IMR-90 (cell line): Measurements from ENCODE around the gene NRF1. TPM values are rescaled to one million over a fixed set of nuclear protein-coding genes. Genes with fewer than 3 reads are reported as not detected.
A peak's percentile ranks its signal among the peaks of the same experiment; 100 is the strongest.

Experiments
- ATAC-seq: fragments of 200-7000 bp; cut with Tn5 transposase; 2 replicates; pipeline ENCODE4 v1.9.1; 2020; ENCODE audit warnings: low read depth, mild to moderate bottlenecking, moderate library complexity
- BruUV-seq: library from RNA; stranded (reverse); fragments of 400-500 nt; replicated peaks from 2 replicates; lab custom pipeline; 2021; lab: Mats Ljungman, UMichigan
- CTCF ChIA-PET: fragments of 300-600 bp; formaldehyde crosslinking; extraction: SDS; loops from one replicate; lab custom pipeline; 2021; ENCODE audit warnings: antibody characterized with exemption; lab: Yijun Ruan, JAX
- POLR2A ChIA-PET: fragments of 300-600 bp; sonication (Branson Sonifier 250); formaldehyde crosslinking; loops from one replicate; lab custom pipeline; 2022; ENCODE audit warnings: antibody characterized with exemption; ENCODE audit not compliant: unreplicated experiment; lab: Charles Lee
- DNase-seq: peaks from one replicate; pipeline ENCODE4 v3.0.0; 2013
- H2AFZ ChIP-seq: replicated peaks from 2 replicates; pipeline ENCODE3; 2013; ENCODE audit warnings: low read length, mild to moderate bottlenecking; ENCODE audit not compliant: poor library complexity
- H2AK5ac ChIP-seq: 2 replicates; pipeline ENCODE4 v1.6.1; 2013; ENCODE audit warnings: low read depth, low read length, inconsistent platforms
- H2AK9ac ChIP-seq: replicated peaks from 2 replicates; pipeline ENCODE3; 2013; ENCODE audit warnings: mild to moderate bottlenecking, low read depth, low read length, moderate library complexity; ENCODE audit not compliant: poor library complexity
- H2BK120ac ChIP-seq: 2 replicates; pipeline ENCODE4 v1.6.1; 2013; ENCODE audit warnings: low read depth, low read length, inconsistent platforms
- H2BK15ac ChIP-seq: 3 replicates; pipeline ENCODE4 v1.6.1; 2013; ENCODE audit warnings: low read depth, low read length, inconsistent platforms
- H2BK20ac ChIP-seq: 2 replicates; pipeline ENCODE4 v1.6.1; 2013; ENCODE audit warnings: low read depth, mild to moderate bottlenecking, inconsistent platforms, low read length, moderate library complexity
- H2BK5ac ChIP-seq: 2 replicates; pipeline ENCODE4 v1.6.1; 2013; ENCODE audit warnings: mild to moderate bottlenecking, low read depth, low read length, inconsistent platforms; ENCODE audit not compliant: poor library complexity, severe bottlenecking
- H3K14ac ChIP-seq: replicated peaks from 2 replicates; pipeline ENCODE4 v1.6.1; 2013; ENCODE audit warnings: low read depth, low read length, inconsistent platforms
- H3K18ac ChIP-seq: 2 replicates; pipeline ENCODE4 v1.6.1; 2013; ENCODE audit warnings: low read depth, low read length, control low read depth
- H3K23ac ChIP-seq: 2 replicates; pipeline ENCODE4 v1.6.1; 2013; ENCODE audit warnings: low read depth, low read length, inconsistent platforms
- H3K27ac ChIP-seq: 2 replicates; pipeline ENCODE4 v1.5.1; 2013; ENCODE audit warnings: mild to moderate bottlenecking, control low read depth, low read length; ENCODE audit not compliant: insufficient read depth
- H3K27me3 ChIP-seq: 2 replicates; pipeline ENCODE4 v1.6.1; 2013; ENCODE audit warnings: low read length; ENCODE audit not compliant: control insufficient read depth, insufficient read depth
- H3K36me3 ChIP-seq: 2 replicates; pipeline ENCODE4 v1.6.1; 2013; ENCODE audit warnings: low read length, mixed read lengths; ENCODE audit not compliant: control insufficient read depth, insufficient read depth
- H3K4ac ChIP-seq: 2 replicates; pipeline ENCODE4 v1.6.1; 2013; ENCODE audit warnings: low read depth, low read length, inconsistent platforms
- H3K4me1 ChIP-seq: 2 replicates; pipeline ENCODE4 v1.6.1; 2013; ENCODE audit warnings: low read length, mixed read lengths; ENCODE audit not compliant: control insufficient read depth, insufficient read depth
- H3K4me2 ChIP-seq: 2 replicates; pipeline ENCODE4 v1.6.1; 2013; ENCODE audit warnings: low read depth, mild to moderate bottlenecking, control low read depth, low read length, moderate library complexity
- H3K4me3 ChIP-seq: 2 replicates; pipeline ENCODE4 v1.5.1; 2013; ENCODE audit warnings: low read depth, mild to moderate bottlenecking, control low read depth, low read length, moderate library complexity; ENCODE audit not compliant: insufficient read depth
- H3K56ac ChIP-seq: 2 replicates; pipeline ENCODE4 v1.6.1; 2013; ENCODE audit warnings: low read length, inconsistent platforms; ENCODE audit not compliant: insufficient read depth; ENCODE audit errors: extremely low read depth
- H3K79me1 ChIP-seq, 2 experiments: 2 replicates each; pipeline ENCODE4 v1.6.1; 2013; ENCODE audit warnings: low read length in 2 of 2, inconsistent platforms in 1 of 2, low read depth in 1 of 2
- H3K9ac ChIP-seq: 2 replicates; pipeline ENCODE4 v1.6.1; 2013; ENCODE audit warnings: low read depth, low read length, control low read depth
- H3K9me1 ChIP-seq: 2 replicates; pipeline ENCODE4 v1.6.1; 2013; ENCODE audit warnings: low read length, inconsistent platforms; ENCODE audit not compliant: insufficient read depth
- H3K9me3 ChIP-seq: 2 replicates; pipeline ENCODE4 v1.6.1; 2013; ENCODE audit warnings: low read length; ENCODE audit not compliant: control insufficient read depth, insufficient read depth
- H4K20me1 ChIP-seq: 2 replicates; pipeline ENCODE4 v1.6.1; 2013; ENCODE audit warnings: low read length, inconsistent platforms; ENCODE audit not compliant: insufficient read depth
- H4K5ac ChIP-seq: 2 replicates; pipeline ENCODE4 v1.6.1; 2013; ENCODE audit warnings: mild to moderate bottlenecking, low read depth, low read length, control low read depth
- H4K8ac ChIP-seq, 2 experiments: 2 replicates each; pipeline ENCODE4 v1.6.1; 2013; ENCODE audit warnings: low read depth in 2 of 2, low read length in 2 of 2, control low read depth in 1 of 2, inconsistent platforms in 1 of 2
- H4K91ac ChIP-seq: 2 replicates; pipeline ENCODE4 v1.6.1; 2013; ENCODE audit warnings: low read depth, low read length, inconsistent platforms; ENCODE audit not compliant: insufficient read depth
- CEBPB ChIP-seq: IDR thresholded peaks from 2 replicates; pipeline ENCODE4 v1.6.1; 2012; ENCODE audit warnings: low read depth, low read length, improper control_type of control experiment
- WGBS, 2 experiments: methylation state at CpG; one replicate each; pipeline versions ENCODE4 v1.1.5 to v1.1.7; 2013; ENCODE audit warnings: missing lambda C conversion rate in 2 of 2; ENCODE audit not compliant: insufficient read length in 1 of 2; ENCODE audit errors: extremely low coverage in 2 of 2; 5-methylcytosine and 5-hydroxymethylcytosine counted together
- dilution Hi-C: fragments of 300-500 bp; cut with HindIII; formaldehyde crosslinking; loops from one replicate; pipeline ENCODE4 v1.14.3; 2018; ENCODE audit warnings: low sequenced_read_pairs; ENCODE audit not compliant: unreplicated experiment
- in situ Hi-C: fragments of 300-500 bp; cut with MboI; formaldehyde crosslinking; loops from 3 replicates; pipeline ENCODE4 v1.14.3; 2019; ENCODE audit warnings: low sequenced_read_pairs, inconsistent platforms, mixed read lengths
- intact Hi-C: fragments of 100-400 bp; cut with micrococcal nuclease; formaldehyde crosslinking; loops from 2 replicates; pipeline ENCODE4 v1.10.0; 2022
- polyA plus RNA-seq, 3 experiments: library from polyadenylated mRNA; depleted of rRNA; stranded (reverse); fragments of >200 nt; gene quantifications; 2 replicates each; pipeline ENCODE4 v1.2.3, GENCODE V29; 2012; ENCODE audit warnings: low replicate concordance in 1 of 3
- total RNA-seq: library from RNA; depleted of rRNA; stranded (reverse); fragments of >200 nt; gene quantifications from 2 replicates; pipeline ENCODE4 v1.2.3, GENCODE V29; 2012
- TF ChIP-seq, protein P1 (sequence below): fragments of 150-350 bp; IDR thresholded peaks from 2 replicates; pipeline ENCODE4 v1.6.1; 2016; ENCODE audit warnings: low read depth, mild to moderate bottlenecking, low read length, moderate library complexity, borderline replicate concordance

The NRF1 gene
- total and polyA plus RNA-seq, 2 of the 4 experiments (the other 2 are of a cell fraction): 11.4 to 15.8 TPM

DNA sequence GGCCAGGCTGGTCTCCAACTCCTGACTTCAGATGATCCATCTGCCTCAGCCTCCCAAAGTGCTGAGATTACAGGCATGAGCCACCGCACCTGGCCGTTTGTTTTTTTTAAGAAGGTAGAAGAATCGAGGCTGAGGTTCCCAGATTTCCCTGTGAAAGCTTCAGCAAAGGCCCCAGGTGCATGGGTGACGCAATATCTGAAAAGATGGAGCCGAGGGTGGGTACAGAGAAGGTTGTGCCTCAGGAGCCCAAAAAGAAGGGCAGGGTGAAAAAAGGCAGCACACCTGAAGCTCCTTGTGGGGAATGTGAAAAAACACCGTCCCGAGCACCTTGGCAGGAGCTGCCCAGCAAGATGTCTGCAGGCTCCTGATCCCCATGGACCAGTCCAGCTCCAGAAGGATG is 35.8 kb upstream of the NRF1 start:
- H4K91ac ChIP-seq: no peak overlapping the region
- 92% methylated on average over 4 of the region's 7 CpGs; no CpG with 5 or more reads in 1 of the 2 experiments for WGBS, 2 experiments
- H3K56ac ChIP-seq: no peak overlapping the region
- H3K9me1 ChIP-seq: no peaks in the 10 kb centered on the region
- ChIA-PET POLR2A (no interaction called here), CTCF (no interaction called here)
- no peak overlapping the region for H2AFZ ChIP-seq
- no peak overlapping the region for H3K4me3 ChIP-seq
- H3K27me3 ChIP-seq: 0 out of 2 replicates have a peak, but pooled peaks cover 2% of the 10 kb centered on the region
- DNase-seq: no peak
- H3K9me3 ChIP-seq: peaks cover 11% of the 10 kb centered on the region
- no peak overlapping the region for H3K23ac ChIP-seq
- H3K14ac ChIP-seq: no peak overlapping the region
- H2BK120ac ChIP-seq: no peak overlapping the region
- intact Hi-C loops: no loop called here
- TF ChIP-seq CEBPB: peak; percentile 62
- TF ChIP-seq, protein P1, sequence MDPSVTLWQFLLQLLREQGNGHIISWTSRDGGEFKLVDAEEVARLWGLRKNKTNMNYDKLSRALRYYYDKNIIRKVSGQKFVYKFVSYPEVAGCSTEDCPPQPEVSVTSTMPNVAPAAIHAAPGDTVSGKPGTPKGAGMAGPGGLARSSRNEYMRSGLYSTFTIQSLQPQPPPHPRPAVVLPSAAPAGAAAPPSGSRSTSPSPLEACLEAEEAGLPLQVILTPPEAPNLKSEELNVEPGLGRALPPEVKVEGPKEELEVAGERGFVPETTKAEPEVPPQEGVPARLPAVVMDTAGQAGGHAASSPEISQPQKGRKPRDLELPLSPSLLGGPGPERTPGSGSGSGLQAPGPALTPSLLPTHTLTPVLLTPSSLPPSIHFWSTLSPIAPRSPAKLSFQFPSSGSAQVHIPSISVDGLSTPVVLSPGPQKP: no peak
- H4K8ac ChIP-seq: no peak overlapping the region
- no peak overlapping the region for H3K4me2 ChIP-seq
- H3K36me3 ChIP-seq: no peaks in the 10 kb centered on the region
- H2BK15ac ChIP-seq: no peak overlapping the region
- H2AK5ac ChIP-seq: no peak overlapping the region
- no peak; the same call in 1 of the 2 replicates for ATAC-seq
- no peak overlapping the region for H2BK5ac ChIP-seq
- no peak overlapping the region for H2BK20ac ChIP-seq
- H3K18ac ChIP-seq: no peak overlapping the region
- no peaks in the 10 kb centered on the region for H4K20me1 ChIP-seq
- no peak overlapping the region for H3K4ac ChIP-seq
- no peak overlapping the region for H3K27ac ChIP-seq
- H3K79me1 ChIP-seq: no peaks in the 10 kb centered on the region
- dilution Hi-C loops: no loop called here
- peaks cover 4% of the 10 kb centered on the region; the same call in 1 of the 2 replicates for H3K4me1 ChIP-seq
- no peak overlapping the region for H4K5ac ChIP-seq
- H2AK9ac ChIP-seq: no peak overlapping the region
- no TSS peak for BruUV-seq
- in situ Hi-C loops: no loop called here
- H3K9ac ChIP-seq: no peak overlapping the region
